Measurements from ENCODE around the gene TEX35.

GRCh38 chr1:178512566-178513277 is at the start of gene TEX35:
- TF ChIP-seq CTCF (IDR thresholded peaks at IDR 0.05; ENCODE audit: low read length) (no peak), EZH2 (IDR thresholded peaks at IDR 0.05; ENCODE audit: borderline replicate concordance, low read length) (no peak)

Measured in OCI-LY1 (cell line).